Measurements from ENCODE around the gene SAP130. TPM values are rescaled to one million over a fixed set of nuclear protein-coding genes. Genes with fewer than 3 reads are reported as not detected.

SAP130 gene
- total RNA-seq (ENCODE audit: insufficient read depth, low replicate concordance), result 0.72 TPM

DNA sequence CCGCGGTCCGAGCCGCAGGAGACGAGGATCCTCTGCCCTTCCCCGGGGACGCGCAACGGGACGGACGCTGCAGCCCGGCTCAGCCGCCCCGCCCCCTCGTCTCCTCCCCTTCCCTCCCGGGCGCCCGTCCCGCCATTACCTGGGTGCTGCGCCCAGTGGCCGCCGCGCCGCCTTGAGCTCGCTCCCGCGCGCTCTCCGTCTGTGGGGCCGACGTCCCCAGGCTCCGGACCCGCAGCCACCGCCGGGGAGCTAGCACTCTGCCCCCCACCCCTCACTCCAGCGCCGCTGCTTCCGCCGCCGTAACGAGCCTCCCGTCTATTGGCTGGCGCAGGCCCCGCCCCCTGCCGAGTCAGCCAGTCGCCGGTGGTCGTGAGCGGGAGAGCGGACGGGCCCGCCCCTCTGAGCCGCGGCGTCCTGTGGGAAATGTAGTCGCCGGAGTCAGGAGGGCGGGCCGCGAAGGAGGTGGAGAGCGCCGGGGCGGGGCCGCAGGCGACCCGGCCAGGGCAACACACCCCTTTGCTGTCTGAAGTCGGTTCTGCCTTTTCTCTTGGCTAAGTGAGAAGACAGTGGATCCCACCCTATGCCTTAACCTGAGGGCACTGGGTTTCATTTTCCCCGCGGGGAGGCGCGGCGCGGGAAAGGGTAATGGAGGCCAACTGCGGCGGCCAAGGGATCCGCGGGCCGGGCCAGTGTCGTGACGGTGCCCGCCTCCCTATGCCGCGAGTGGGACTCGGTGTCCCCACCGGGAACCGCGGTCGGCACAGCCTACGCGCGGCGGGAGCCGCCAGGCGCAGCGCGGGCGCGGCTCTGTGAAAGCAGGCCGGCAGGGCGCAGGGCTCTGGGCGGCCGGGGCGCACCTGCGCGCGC lies at the start of gene SAP130:
Gene SAP130, minus strand, starts transcription at position 259 of the 867 bp plus-strand sequence. CDS start 1,767 bp downstream, outside the sequence.
- DNase-seq (ENCODE audit: low spot score), result peak; percentile 98

GRCh38 chr2:128076461-128077106 lies 48.7 kb upstream of the SAP130 start:
- no peak for DNase-seq (ENCODE audit: low spot score)

GRCh38 chr2:128073278-128073677 lies 45.4 kb upstream of the SAP130 start:
- DNase-seq (ENCODE audit: low spot score), result no peak

GRCh38 chr2:128069769-128070168 lies 41.9 kb upstream of the SAP130 start:
- no peak for DNase-seq (ENCODE audit: low spot score)

DNA sequence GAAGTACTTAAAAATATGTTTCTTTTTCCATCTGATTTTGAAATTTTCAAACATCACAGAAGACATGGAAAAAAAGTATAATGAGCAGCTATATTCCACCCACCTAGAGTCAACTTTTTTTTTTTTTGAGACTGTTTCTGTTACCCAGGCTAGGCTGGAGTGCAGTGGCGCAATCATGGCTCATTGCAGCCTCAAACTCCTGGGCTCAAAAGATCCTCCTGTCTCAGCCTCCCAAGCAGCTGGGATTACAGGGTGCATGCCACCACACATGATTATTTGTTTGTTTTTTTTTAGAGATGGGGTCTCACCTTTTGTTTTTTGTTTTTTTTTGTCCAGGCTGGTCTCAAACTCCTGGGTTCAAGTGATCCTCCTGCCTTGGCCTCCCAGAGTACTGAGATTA lies 36.5 kb upstream of the SAP130 start:
- no peak for DNase-seq (ENCODE audit: low spot score)

DNA sequence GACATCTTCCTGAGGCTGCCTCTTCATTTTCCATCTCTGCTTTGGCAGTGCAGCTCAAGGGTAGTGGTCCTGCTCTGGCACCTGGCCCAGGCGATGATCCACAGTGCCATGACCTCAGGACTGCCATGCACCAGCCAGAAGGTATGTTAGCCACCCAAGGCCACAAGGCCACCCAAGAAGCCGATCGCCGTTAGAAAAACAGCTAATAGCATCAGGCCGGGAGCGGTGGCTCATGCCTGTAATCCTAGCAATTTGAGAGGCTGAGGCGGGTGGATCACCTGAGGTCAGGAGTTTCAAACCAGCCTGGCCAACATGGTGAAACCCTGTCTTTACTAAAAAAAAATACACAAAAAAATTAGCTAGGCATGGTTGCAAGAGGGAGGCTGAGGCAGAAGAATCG lies 34.7 kb upstream of the SAP130 start:
- no peak for DNase-seq (ENCODE audit: low spot score)

DNA sequence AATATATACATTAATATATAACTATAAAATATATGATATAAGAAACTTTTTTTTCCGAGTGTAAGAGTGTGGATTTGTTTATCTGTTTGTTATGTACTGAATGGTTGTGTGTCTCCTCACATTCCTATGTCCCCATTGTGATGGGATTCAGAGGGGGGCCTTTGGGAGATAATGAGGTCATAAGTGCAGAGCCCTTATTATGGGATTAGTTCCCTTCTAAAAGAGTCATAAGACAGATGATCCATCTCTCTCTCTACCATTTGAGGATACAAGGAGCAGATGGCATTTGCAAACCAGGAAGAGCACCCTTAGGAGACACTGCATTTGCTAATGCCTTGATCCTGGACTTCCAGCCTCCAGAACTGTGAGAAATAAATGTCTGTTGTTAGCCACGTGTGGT lies 30.3 kb upstream of the SAP130 start:
- no peak for DNase-seq (ENCODE audit: low spot score)

DNA sequence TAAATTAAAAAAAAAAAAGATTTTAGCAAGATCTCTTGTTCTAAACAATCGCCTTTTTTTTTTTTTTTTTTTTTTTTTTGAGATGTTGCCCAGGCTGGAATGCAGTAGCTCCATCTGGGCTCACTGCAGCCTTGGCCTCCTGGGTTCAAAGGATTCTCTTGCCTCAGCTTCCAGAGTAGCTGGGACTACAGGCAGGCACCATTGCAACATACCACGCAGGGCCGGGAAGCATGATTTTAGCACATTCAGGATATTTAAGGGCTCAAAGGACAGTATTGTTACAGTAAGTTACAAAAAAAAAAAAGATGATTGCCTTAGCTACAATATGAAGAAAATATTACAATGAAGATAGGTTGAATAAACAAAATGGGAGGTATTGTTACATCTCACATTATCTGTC lies 29.5 kb upstream of the SAP130 start:
- no peak for DNase-seq (ENCODE audit: low spot score)

DNA sequence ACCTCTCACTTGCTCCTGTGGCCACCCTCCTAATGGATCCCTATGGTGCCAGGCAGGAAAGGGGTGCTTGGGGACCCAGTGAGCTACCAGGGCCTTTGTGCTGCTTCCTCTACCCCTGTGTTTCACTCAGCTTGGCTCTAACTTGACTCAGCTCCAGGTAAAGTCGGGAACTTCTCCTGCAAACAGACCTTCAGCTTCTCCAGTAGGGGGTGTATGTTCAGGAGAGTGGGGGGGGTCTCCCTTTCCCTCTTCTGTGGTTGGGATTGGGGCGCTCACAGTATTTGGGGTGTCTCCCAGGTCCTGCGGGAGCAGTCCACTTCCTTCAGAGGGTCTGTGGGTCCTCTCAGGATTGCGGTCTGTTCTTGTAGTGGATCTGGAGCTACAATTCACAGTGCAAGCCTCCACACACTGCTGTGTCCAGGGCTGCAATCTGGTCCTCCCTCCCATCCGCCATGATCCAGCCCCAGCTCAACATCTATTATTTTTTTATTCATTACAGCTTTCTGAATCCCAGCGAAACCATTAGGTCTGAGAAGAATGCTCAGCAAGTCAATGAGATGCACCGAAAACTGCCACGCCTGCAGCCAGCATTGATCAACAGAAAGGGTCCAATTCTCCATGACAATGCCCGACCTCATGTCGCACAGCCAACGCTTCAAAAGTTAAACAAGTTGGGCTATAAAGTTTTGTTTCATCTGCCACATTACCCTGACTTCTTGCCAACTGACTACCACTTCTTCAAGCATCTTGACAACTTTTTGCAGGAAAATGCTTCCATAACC lies 26.4 kb upstream of the SAP130 start:
- DNase-seq (ENCODE audit: low spot score), result no peak

DNA sequence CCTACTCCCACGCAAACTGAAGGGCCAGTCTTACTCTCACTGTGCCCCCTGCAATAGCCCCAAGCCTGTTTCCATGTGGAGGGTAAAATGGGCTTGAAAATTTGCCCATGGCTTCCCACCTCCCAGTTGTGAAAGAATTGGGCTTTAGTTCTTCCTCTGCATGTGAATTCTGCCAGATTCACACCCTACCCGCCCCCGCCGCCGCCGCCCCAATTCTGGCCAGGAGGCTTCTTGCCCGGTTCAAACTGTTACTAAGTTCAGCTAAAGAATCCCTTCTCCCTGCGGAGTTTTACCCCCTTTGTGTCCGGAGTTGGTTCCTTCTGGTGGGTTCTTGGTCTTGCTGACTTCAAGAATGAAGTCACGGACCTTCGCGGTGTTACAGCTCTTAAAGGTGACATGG lies 25.5 kb upstream of the SAP130 start:
- no peak for DNase-seq (ENCODE audit: low spot score)

- no peak for DNase-seq (ENCODE audit: low spot score)
These were observed 15.2 kb upstream of the SAP130 start for GRCh38 chr2:128043041-128043440.

GRCh38 chr2:128041561-128041960 lies 13.7 kb upstream of the SAP130 start:
- no peak for DNase-seq (ENCODE audit: low spot score)

- DNase-seq (ENCODE audit: low spot score), result no peak
These were observed 12.4 kb upstream of the SAP130 start for GRCh38 chr2:128040166-128040771.

- no peak for DNase-seq (ENCODE audit: low spot score)
These were observed 11.7 kb upstream of the SAP130 start for GRCh38 chr2:128039535-128039934.

DNA sequence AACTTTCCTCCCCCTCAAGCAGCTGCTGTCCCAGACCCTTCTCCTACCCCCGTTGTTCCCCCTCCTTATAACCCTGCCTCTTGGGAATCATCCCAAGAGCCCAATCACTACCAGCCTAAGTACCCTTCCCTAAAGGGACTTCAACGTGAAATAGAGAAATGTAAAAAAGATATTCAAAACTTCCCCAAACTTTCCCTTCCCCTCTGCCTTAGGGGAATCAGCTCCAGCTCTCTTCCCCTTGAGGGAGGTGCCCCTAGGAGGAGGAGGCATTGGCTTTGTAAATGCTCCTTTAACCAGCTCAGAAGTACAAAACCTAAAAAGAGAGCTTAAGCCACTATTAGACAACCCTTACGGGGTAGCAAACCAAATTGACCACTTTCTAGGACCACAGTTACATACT lies 10.6 kb upstream of the SAP130 start:
- no peak for DNase-seq (ENCODE audit: low spot score)

DNA sequence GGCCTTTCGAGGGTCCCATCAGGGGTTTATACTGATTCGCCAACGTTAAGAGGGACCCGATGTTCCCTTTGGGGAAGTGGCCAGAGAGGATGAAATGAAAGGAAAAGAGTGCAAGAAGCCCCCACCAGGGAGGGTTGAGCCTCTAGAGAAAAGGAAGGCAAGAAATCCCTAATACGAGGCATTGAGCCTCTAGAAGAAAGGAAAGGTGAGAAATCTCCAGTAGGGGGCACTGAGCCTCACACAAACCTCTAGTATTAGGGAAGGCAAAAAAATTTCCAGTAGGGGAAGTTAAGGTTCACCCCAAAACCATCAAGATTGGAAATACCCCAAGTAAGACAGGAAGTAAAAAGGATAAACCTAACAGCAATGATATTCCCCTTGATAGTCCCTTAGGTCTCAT lies 9.8 kb upstream of the SAP130 start:
- no peak for DNase-seq (ENCODE audit: low spot score)

GRCh38 chr2:128036748-128037607 lies 9.1 kb upstream of the SAP130 start:
- no peak for DNase-seq (ENCODE audit: low spot score)

GRCh38 chr2:128032092-128032491 lies 4.2 kb upstream of the SAP130 start:
- DNase-seq (ENCODE audit: low spot score), result no peak

DNA sequence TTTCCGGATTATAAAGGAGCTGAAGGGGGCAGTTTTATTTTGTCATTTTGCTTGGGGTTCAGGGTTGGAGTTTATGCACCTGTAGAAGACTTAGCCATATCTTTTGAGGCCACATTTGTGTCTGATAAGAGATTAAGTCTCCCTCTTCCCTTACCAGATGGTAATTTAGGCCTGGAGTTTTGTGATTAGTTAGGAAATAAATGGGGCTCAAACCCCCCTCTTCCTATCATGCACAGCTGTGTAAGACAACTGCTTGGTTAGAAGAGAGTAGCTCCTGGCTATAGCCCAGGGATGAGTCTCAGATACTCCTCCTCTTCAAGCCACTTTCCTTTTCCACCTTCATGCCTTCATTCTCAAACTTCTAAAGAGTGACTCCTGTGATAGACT lies 802 bp upstream of the SAP130 start:
- DNase-seq (ENCODE audit: low spot score), result peak; percentile 3

DNA sequence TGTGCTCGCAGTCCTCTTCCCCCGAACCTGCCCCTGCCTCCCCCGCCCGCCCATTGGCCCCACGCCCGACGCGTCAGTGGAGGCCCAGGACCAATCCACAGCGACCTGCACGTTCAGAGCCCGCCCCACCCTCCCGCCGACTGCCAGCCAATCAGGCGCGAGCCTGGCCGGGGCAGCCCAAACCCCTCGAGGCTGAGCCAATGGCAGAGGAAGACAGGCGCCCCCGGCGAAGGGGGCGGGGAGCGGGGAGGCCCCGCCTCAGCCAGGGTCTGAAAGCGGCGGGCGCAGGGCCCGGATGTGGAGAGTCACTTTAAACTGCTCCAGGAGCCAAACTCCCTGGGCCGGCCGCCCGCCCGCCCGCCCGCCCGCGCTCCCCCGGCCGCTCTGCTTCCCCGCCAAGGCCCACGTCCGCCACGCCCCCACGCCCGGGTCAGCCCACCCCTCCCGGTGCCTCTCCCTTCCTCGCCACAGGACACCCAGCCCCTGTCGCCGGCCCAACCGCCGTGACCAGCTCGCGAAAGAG lies 520 bp downstream of the SAP130 start:
- DNase-seq (ENCODE audit: low spot score), result peak; percentile 99

All from umbilical cord (tissue), 2 donors.